ENCODE data around the gene RBM39. TPM values are rescaled to one million over a fixed set of nuclear protein-coding genes. Genes with fewer than 3 reads are reported as not detected.

Gene RBM39
- total RNA-seq, 1 experiment from 2014 or later: 341 TPM

DNA sequence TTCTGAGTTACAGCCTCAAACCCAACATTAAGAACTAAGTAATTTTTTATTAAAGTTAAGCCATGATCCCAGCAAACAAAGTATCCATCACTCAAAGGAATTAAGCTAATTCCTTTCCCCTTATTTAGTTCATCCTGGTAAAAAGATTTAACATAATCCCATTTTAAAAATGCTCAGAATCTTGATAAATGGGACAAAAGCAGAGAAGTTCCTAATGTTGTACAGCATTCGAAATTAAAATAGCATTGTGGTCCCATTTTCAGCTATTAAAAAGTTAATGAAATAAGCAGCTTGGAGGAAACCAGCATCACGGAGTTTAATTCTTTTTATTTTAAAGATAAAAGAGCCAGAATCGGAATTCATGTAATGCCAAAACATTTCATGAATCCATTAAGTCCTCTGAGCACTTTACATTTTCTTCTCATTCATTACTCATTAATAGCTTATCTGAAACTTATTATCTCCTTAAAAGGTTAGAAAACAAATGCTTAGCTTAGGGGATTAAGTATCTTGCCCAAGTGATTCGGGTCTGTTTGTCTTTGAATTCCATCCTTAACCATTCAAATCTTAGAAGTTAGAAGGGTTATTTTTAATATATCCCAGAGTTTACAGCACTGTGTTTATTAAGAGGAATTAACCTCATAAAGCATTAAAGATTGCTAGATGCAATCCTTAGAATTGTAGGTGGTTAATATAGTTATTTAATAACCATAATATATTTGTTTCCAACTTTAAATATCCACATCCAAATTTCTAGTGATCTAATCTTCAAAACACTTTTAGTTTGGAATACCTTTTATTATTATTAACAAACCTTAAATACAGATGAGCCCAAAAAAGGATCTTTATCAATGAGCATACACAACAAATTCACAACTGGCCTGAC, 11.2 kb downstream of the RBM39 start:
- no peak for DNase-seq
- no peak for TF ChIP-seq CTCF (conservative IDR thresholded peaks at IDR 0.05; ENCODE audit: low read depth, low read length)
- Histone ChIP-seq H3K36me3 (ENCODE audit: low read depth, low read length) (peaks cover 91% of the 10 kb centered on the region), H3K79me2 (ENCODE audit: low read length) (peaks cover 94% of the 10 kb centered on the region), H2AFZ (ENCODE audit: low read length) (no peak overlapping the region), H3K4me3 (ENCODE audit: low read length) (no peak overlapping the region), H3K9me3 (ENCODE audit: low read length) (no peaks in the 10 kb centered on the region), H3F3A (ENCODE audit: low read length, unreplicated experiment) (no peaks in the 10 kb centered on the region), H3K27ac (ENCODE audit: low read length) (no peak overlapping the region), H3K9ac (ENCODE audit: low read length) (no peak overlapping the region), H3K4me1 (ENCODE audit: insufficient read depth, low read length) (0 out of 2 replicates have a peak, but pooled peaks cover 8% of the 10 kb centered on the region), H4K20me1 (ENCODE audit: low read length) (peaks cover 84% of the 10 kb centered on the region), H3K9me2 (replicated peaks; ENCODE audit: low read length) (no peaks in the 10 kb centered on the region), H3K27me3 (ENCODE audit: low read length) (no peaks in the 10 kb centered on the region), H3K4me2 (ENCODE audit: low read length) (no peak overlapping the region)
- intact Hi-C loops (cut with micrococcal nuclease): no loop called here
- no peak for ATAC-seq
- BruUV-seq (replicated peaks): no TSS peak
- CTCF ChIA-PET: interaction anchor here (0.5 kb wide), 1 partner anchor 634 kb away, joined by 3 read pairs; no protein-coding TSS in a partner anchor
- POLR2A ChIA-PET (ENCODE audit: unreplicated experiment): interaction anchor here (1.0 kb wide), 1 partner anchor 11 kb away, joined by 3 read pairs; the partner anchor contains the start of gene RBM39

DNA sequence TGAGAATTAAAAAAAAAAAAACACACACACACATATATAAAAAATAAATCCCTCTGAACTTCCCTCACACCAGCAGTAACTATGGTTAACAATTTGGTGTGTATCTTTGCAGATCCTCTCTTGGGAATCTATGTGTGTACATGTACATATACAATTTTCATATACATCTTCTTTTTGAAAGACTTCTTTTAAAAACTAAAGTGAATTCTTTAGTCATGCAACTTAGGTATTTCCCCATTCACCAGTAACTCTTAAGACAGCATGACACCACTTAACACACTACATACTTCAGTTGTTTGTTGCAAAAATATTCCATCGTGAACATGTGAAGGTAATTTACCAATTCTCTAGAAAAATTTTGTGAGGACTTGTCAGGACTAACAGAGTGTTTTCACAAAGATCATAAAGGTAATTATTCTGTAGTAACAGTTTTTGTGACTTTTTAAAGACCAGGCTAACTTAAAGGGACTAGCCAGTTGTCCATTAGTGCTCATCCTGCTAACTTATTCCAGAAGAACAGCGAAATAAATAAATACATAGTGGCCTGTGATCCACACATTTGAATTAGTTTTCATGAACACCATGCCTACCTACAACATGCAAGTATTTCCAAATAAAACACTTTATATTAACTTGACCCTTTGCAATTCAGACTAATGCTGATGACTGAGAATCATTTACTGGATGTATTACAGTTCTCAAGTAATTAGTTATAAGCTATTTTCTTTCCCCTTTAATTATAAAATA, 12.1 kb downstream of the RBM39 start:
- intact Hi-C loops (cut with micrococcal nuclease): no loop called here
- H3K27me3 ChIP-seq (ENCODE audit: low read length): no peaks in the 10 kb centered on the region
- H3K4me3 ChIP-seq (ENCODE audit: low read length): no peak overlapping the region
- H3K9ac ChIP-seq (ENCODE audit: low read length): no peak overlapping the region
- TF ChIP-seq EZH2phosphoT487 (IDR thresholded peaks at IDR 0.05; ENCODE audit: borderline replicate concordance, low read length) (no peak), CTCF (conservative IDR thresholded peaks at IDR 0.05; ENCODE audit: low read depth, low read length) (no peak), EZH2 (IDR thresholded peaks at IDR 0.05; ENCODE audit: low read length, unreplicated experiment) (no peak)
- ATAC-seq (no peak), DNase-seq (no peak)
- ChIA-PET CTCF (no interaction called here), POLR2A (ENCODE audit: unreplicated experiment) (interaction anchor here (0.8 to 1.1 kb wide), 2 partner anchors 12 to 112 kb away, joined by 4 to 5 read pairs; partner anchors contain the start of gene RBM39)
- no peak overlapping the region for H2AFZ ChIP-seq (ENCODE audit: low read length)
- H3K9me3 ChIP-seq (ENCODE audit: low read length): no peaks in the 10 kb centered on the region
- H3F3A ChIP-seq (ENCODE audit: low read length, unreplicated experiment): no peaks in the 10 kb centered on the region
- no peak overlapping the region for H3K27ac ChIP-seq (ENCODE audit: low read length)
- H3K79me2 ChIP-seq (ENCODE audit: low read length): peaks cover 94% of the 10 kb centered on the region
- no TSS peak for BruUV-seq (replicated peaks)
- H3K36me3 ChIP-seq (ENCODE audit: low read depth, low read length): peaks cover 91% of the 10 kb centered on the region
- H4K20me1 ChIP-seq (ENCODE audit: low read length): peaks cover 80% of the 10 kb centered on the region
- no peaks in the 10 kb centered on the region for H3K9me2 ChIP-seq (replicated peaks; ENCODE audit: low read length)
- H3K4me1 ChIP-seq (ENCODE audit: insufficient read depth, low read length): 0 out of 2 replicates have a peak, but pooled peaks cover under 1% of the 10 kb centered on the region
- no peak overlapping the region for H3K4me2 ChIP-seq (ENCODE audit: low read length)
